Measurements from ENCODE around the gene ADGRD1.

ADGRD1 gene

GRCh38 chr12:131130311-131130911 is 176.7 kb downstream of the ADGRD1 start:
- no peak overlapping the region for H3K27ac ChIP-seq (ENCODE audit: low read length)

GRCh38 chr12:131131077-131131807 is 177.5 kb downstream of the ADGRD1 start:
- no peaks in the 10 kb centered on the region for H3K36me3 ChIP-seq (ENCODE audit: control insufficient read depth in 1 of 2, insufficient read depth in 2 of 2, low read length in 2 of 2)
- H3K9me3 ChIP-seq (ENCODE audit: control insufficient read depth in 1 of 2, low read length in 2 of 2) = no peaks in the 10 kb centered on the region
- H3K4me3 ChIP-seq (ENCODE audit: low read depth in 1 of 2, low read length in 2 of 2) = no peak overlapping the region
- no peaks in the 10 kb centered on the region for H3K27me3 ChIP-seq (ENCODE audit: low read depth, low read length)
- H3K27ac ChIP-seq (ENCODE audit: low read length) = no peak overlapping the region
- peaks cover 0 to 18% of the 10 kb centered on the region in 2 donors for H3K4me1 ChIP-seq (ENCODE audit: control insufficient read depth in 1 of 2, insufficient read depth in 2 of 2, low read length in 2 of 2)

More at GRCh38 chr12:131130311-131130911, 176.7 kb downstream of the ADGRD1 start:
- Histone ChIP-seq H3K36me3 (ENCODE audit: control insufficient read depth in 1 of 2, insufficient read depth in 2 of 2, low read length in 2 of 2) (no peaks in the 10 kb centered on the region), H3K9me3 (ENCODE audit: control insufficient read depth in 1 of 2, low read length in 2 of 2) (no peaks in the 10 kb centered on the region), H3K4me1 (ENCODE audit: control insufficient read depth in 1 of 2, insufficient read depth in 2 of 2, low read length in 2 of 2) (peaks cover 0 to 18% of the 10 kb centered on the region in 2 donors), H3K4me3 (ENCODE audit: low read depth in 1 of 2, low read length in 2 of 2) (no peak overlapping the region), H3K27me3 (ENCODE audit: low read depth, low read length) (no peaks in the 10 kb centered on the region)

- no peak overlapping the region for H3K4me3 ChIP-seq (ENCODE audit: low read depth in 1 of 2, low read length in 2 of 2)
- H3K27me3 ChIP-seq (ENCODE audit: low read depth, low read length) = no peaks in the 10 kb centered on the region
- peaks cover 0 to 18% of the 10 kb centered on the region in 2 donors for H3K4me1 ChIP-seq (ENCODE audit: control insufficient read depth in 1 of 2, insufficient read depth in 2 of 2, low read length in 2 of 2)
- no peaks in the 10 kb centered on the region for H3K36me3 ChIP-seq (ENCODE audit: control insufficient read depth in 1 of 2, insufficient read depth in 2 of 2, low read length in 2 of 2)
- H3K9me3 ChIP-seq (ENCODE audit: control insufficient read depth in 1 of 2, low read length in 2 of 2) = no peaks in the 10 kb centered on the region
- H3K27ac ChIP-seq (ENCODE audit: low read length) = no peak overlapping the region
Measured at GRCh38 chr12:131131808-131132117, 178.1 kb downstream of the ADGRD1 start.

GRCh38 chr12:131132118-131132892 is 178.6 kb downstream of the ADGRD1 start:
- H3K9me3 ChIP-seq (ENCODE audit: control insufficient read depth in 1 of 2, low read length in 2 of 2) = no peaks in the 10 kb centered on the region
- no peak overlapping the region for H3K27ac ChIP-seq (ENCODE audit: low read length)
- no peaks in the 10 kb centered on the region for H3K27me3 ChIP-seq (ENCODE audit: low read depth, low read length)
- peaks cover 0 to 18% of the 10 kb centered on the region in 2 donors for H3K4me1 ChIP-seq (ENCODE audit: control insufficient read depth in 1 of 2, insufficient read depth in 2 of 2, low read length in 2 of 2)
- H3K36me3 ChIP-seq (ENCODE audit: control insufficient read depth in 1 of 2, insufficient read depth in 2 of 2, low read length in 2 of 2) = peaks cover 0 to 3% of the 10 kb centered on the region in 2 donors
- no peak overlapping the region for H3K4me3 ChIP-seq (ENCODE audit: low read depth in 1 of 2, low read length in 2 of 2)

- Histone ChIP-seq H3K27me3 (ENCODE audit: low read depth, low read length) (no peaks in the 10 kb centered on the region), H3K36me3 (ENCODE audit: control insufficient read depth in 1 of 2, insufficient read depth in 2 of 2, low read length in 2 of 2) (peaks cover 0 to 9% of the 10 kb centered on the region in 2 donors), H3K4me3 (ENCODE audit: low read depth in 1 of 2, low read length in 2 of 2) (no peak overlapping the region), H3K4me1 (ENCODE audit: control insufficient read depth in 1 of 2, insufficient read depth in 2 of 2, low read length in 2 of 2) (peaks cover 0 to 18% of the 10 kb centered on the region in 2 donors), H3K9me3 (ENCODE audit: control insufficient read depth in 1 of 2, low read length in 2 of 2) (no peaks in the 10 kb centered on the region), H3K27ac (ENCODE audit: low read length) (no peak overlapping the region)
Measured at GRCh38 chr12:131133015-131133905, 179.6 kb downstream of the ADGRD1 start.

GRCh38 chr12:131133994-131134393 is 180.3 kb downstream of the ADGRD1 start:
- Histone ChIP-seq H3K4me1 (ENCODE audit: control insufficient read depth in 1 of 2, insufficient read depth in 2 of 2, low read length in 2 of 2) (peaks cover 0 to 18% of the 10 kb centered on the region in 2 donors), H3K27ac (ENCODE audit: low read length) (no peak overlapping the region), H3K27me3 (ENCODE audit: low read depth, low read length) (no peaks in the 10 kb centered on the region), H3K4me3 (ENCODE audit: low read depth in 1 of 2, low read length in 2 of 2) (no peak overlapping the region), H3K9me3 (ENCODE audit: control insufficient read depth in 1 of 2, low read length in 2 of 2) (no peaks in the 10 kb centered on the region), H3K36me3 (ENCODE audit: control insufficient read depth in 1 of 2, insufficient read depth in 2 of 2, low read length in 2 of 2) (peaks cover 0 to 9% of the 10 kb centered on the region in 2 donors)

GRCh38 chr12:131134523-131135310 is 181.0 kb downstream of the ADGRD1 start:
- Histone ChIP-seq H3K4me3 (ENCODE audit: low read depth in 1 of 2, low read length in 2 of 2) (no peak overlapping the region), H3K27me3 (ENCODE audit: low read depth, low read length) (no peaks in the 10 kb centered on the region), H3K9me3 (ENCODE audit: control insufficient read depth in 1 of 2, low read length in 2 of 2) (no peaks in the 10 kb centered on the region), H3K27ac (ENCODE audit: low read length) (no peak overlapping the region), H3K36me3 (ENCODE audit: control insufficient read depth in 1 of 2, insufficient read depth in 2 of 2, low read length in 2 of 2) (peaks cover 0 to 9% of the 10 kb centered on the region in 2 donors), H3K4me1 (ENCODE audit: control insufficient read depth in 1 of 2, insufficient read depth in 2 of 2, low read length in 2 of 2) (peaks cover 0 to 18% of the 10 kb centered on the region in 2 donors)

- peaks cover 0 to 18% of the 10 kb centered on the region in 2 donors for H3K4me1 ChIP-seq (ENCODE audit: control insufficient read depth in 1 of 2, insufficient read depth in 2 of 2, low read length in 2 of 2)
- H3K4me3 ChIP-seq (ENCODE audit: low read depth in 1 of 2, low read length in 2 of 2) = no peak overlapping the region
- no peaks in the 10 kb centered on the region for H3K9me3 ChIP-seq (ENCODE audit: control insufficient read depth in 1 of 2, low read length in 2 of 2)
- H3K27ac ChIP-seq (ENCODE audit: low read length) = no peak overlapping the region
- H3K27me3 ChIP-seq (ENCODE audit: low read depth, low read length) = no peaks in the 10 kb centered on the region
- H3K36me3 ChIP-seq (ENCODE audit: control insufficient read depth in 1 of 2, insufficient read depth in 2 of 2, low read length in 2 of 2) = peaks cover 0 to 9% of the 10 kb centered on the region in 2 donors
Measured at GRCh38 chr12:131135311-131135785, 181.6 kb downstream of the ADGRD1 start.

GRCh38 chr12:131135786-131136538 is 182.3 kb downstream of the ADGRD1 start:
- H3K4me1 ChIP-seq (ENCODE audit: control insufficient read depth in 1 of 2, insufficient read depth in 2 of 2, low read length in 2 of 2) = peaks cover 0 to 18% of the 10 kb centered on the region in 2 donors
- no peaks in the 10 kb centered on the region for H3K27me3 ChIP-seq (ENCODE audit: low read depth, low read length)
- H3K9me3 ChIP-seq (ENCODE audit: control insufficient read depth in 1 of 2, low read length in 2 of 2) = no peaks in the 10 kb centered on the region
- H3K27ac ChIP-seq (ENCODE audit: low read length) = no peak overlapping the region
- H3K36me3 ChIP-seq (ENCODE audit: control insufficient read depth in 1 of 2, insufficient read depth in 2 of 2, low read length in 2 of 2) = peaks cover 0 to 9% of the 10 kb centered on the region in 2 donors
- no peak overlapping the region for H3K4me3 ChIP-seq (ENCODE audit: low read depth in 1 of 2, low read length in 2 of 2)

- Histone ChIP-seq H3K4me1 (ENCODE audit: control insufficient read depth in 1 of 2, insufficient read depth in 2 of 2, low read length in 2 of 2) (peaks cover 0 to 16% of the 10 kb centered on the region in 2 donors), H3K9me3 (ENCODE audit: control insufficient read depth in 1 of 2, low read length in 2 of 2) (no peaks in the 10 kb centered on the region), H3K36me3 (ENCODE audit: control insufficient read depth in 1 of 2, insufficient read depth in 2 of 2, low read length in 2 of 2) (peaks cover 0 to 9% of the 10 kb centered on the region in 2 donors), H3K27ac (ENCODE audit: low read length) (no peak overlapping the region), H3K4me3 (ENCODE audit: low read depth in 1 of 2, low read length in 2 of 2) (no peak overlapping the region), H3K27me3 (ENCODE audit: low read depth, low read length) (no peaks in the 10 kb centered on the region)
Measured at GRCh38 chr12:131136539-131136872, 182.8 kb downstream of the ADGRD1 start.
